Keratinocyte (primary cell): Measurements from ENCODE around the gene KLF16.

Source experiments
- EZH2 ChIP-seq: IDR thresholded peaks from one replicate; pipeline ENCODE4 v1.6.1; 2012; ENCODE audit warnings: inconsistent platforms, mild to moderate bottlenecking, low read length, moderate library complexity
- TF ChIP-seq, protein P1 (sequence below), 3 experiments: IDR thresholded peaks in 1 of 3; conservative IDR thresholded peaks in 1 of 3; optimal IDR thresholded peaks in 1 of 3; 2 replicates in 2 of 3; 3 replicates in 1 of 3; pipeline versions ENCODE3 to v1.5.1; 2011; ENCODE audit warnings: low read length in 3 of 3, mild to moderate bottlenecking in 3 of 3, moderate library complexity in 2 of 3, control low read depth in 1 of 3, inconsistent platforms in 1 of 3; ENCODE audit not compliant: insufficient read depth in 2 of 3; ENCODE audit errors: extremely low read depth in 1 of 3

GRCh38 chr19:1865172-1866010 is 2.0 kb upstream of the KLF16 start:
- TF ChIP-seq, protein P1, sequence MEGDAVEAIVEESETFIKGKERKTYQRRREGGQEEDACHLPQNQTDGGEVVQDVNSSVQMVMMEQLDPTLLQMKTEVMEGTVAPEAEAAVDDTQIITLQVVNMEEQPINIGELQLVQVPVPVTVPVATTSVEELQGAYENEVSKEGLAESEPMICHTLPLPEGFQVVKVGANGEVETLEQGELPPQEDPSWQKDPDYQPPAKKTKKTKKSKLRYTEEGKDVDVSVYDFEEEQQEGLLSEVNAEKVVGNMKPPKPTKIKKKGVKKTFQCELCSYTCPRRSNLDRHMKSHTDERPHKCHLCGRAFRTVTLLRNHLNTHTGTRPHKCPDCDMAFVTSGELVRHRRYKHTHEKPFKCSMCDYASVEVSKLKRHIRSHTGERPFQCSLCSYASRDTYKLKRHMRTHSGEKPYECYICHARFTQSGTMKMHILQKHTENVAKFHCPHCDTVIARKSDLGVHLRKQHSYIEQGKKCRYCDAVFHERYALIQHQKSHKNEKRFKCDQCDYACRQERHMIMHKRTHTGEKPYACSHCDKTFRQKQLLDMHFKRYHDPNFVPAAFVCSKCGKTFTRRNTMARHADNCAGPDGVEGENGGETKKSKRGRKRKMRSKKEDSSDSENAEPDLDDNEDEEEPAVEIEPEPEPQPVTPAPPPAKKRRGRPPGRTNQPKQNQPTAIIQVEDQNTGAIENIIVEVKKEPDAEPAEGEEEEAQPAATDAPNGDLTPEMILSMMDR (optimal IDR thresholded peaks at IDR 0.05 in 1 of 3, IDR thresholded peaks at IDR 0.05 in 1 of 3, conservative IDR thresholded peaks at IDR 0.05 in 1 of 3; ENCODE audit: extremely low read depth in 1 of 3, insufficient read depth in 2 of 3, low read length in 3 of 3) = no peak
- TF ChIP-seq EZH2 = no peak
